Fibroblast of skin of back (primary cell): Measurements from ENCODE around the gene PHACTR4.
"Not testable (repeated sequence)": the region's sequence is repeated elsewhere in the genome, so short reads cannot be mapped to it uniquely, and the experiment has no call there.

ENCODE experiments used
- DNase-seq: peaks from one replicate; pipeline ENCODE4 v3.0.0-alpha.2; 2013

The PHACTR4 gene

GRCh38 chr1:28371010-28371377 lies 1.5 kb downstream of the PHACTR4 start:
- no peak for DNase-seq

- peak; percentile 34 for DNase-seq
These were observed 3.9 kb downstream of the PHACTR4 start for GRCh38 chr1:28373450-28373849.

GRCh38 chr1:28374297-28374696 lies 4.8 kb downstream of the PHACTR4 start:
- peak; percentile 79 for DNase-seq

- not testable (repeated sequence) for DNase-seq
These were observed 6.1 kb downstream of the PHACTR4 start for GRCh38 chr1:28375598-28375997.

- not testable (repeated sequence) for DNase-seq
These were observed 6.7 kb downstream of the PHACTR4 start for GRCh38 chr1:28376195-28376594.

GRCh38 chr1:28378906-28379305 lies 9.4 kb downstream of the PHACTR4 start:
- no peak for DNase-seq

- no peak for DNase-seq
These were observed 10.9 kb downstream of the PHACTR4 start for GRCh38 chr1:28380394-28380793.

- DNase-seq: not testable (repeated sequence)
These were observed 14.2 kb downstream of the PHACTR4 start for GRCh38 chr1:28383785-28384184.

GRCh38 chr1:28392027-28392652 lies 22.6 kb downstream of the PHACTR4 start:
- peak; percentile 80 for DNase-seq

- DNase-seq: no peak
These were observed 24.6 kb downstream of the PHACTR4 start for GRCh38 chr1:28394136-28394535.

- peak; percentile 41 for DNase-seq
These were observed 25.6 kb downstream of the PHACTR4 start for GRCh38 chr1:28395181-28395580.

- no peak for DNase-seq
These were observed 32.2 kb downstream of the PHACTR4 start for GRCh38 chr1:28401760-28402159.

- no peak for DNase-seq
These were observed 39.5 kb downstream of the PHACTR4 start for GRCh38 chr1:28409090-28409489.

GRCh38 chr1:28411656-28412055 lies 42.1 kb downstream of the PHACTR4 start:
- no peak for DNase-seq

GRCh38 chr1:28412731-28413130 lies 43.2 kb downstream of the PHACTR4 start:
- DNase-seq: no peak

- DNase-seq: peak; percentile 18
These were observed 47.1 kb downstream of the PHACTR4 start for GRCh38 chr1:28416509-28417194.

- peak; percentile 82 for DNase-seq
These were observed 47.9 kb downstream of the PHACTR4 start for GRCh38 chr1:28417441-28417922.

GRCh38 chr1:28417926-28418637 lies 48.5 kb downstream of the PHACTR4 start:
- no peak for DNase-seq

GRCh38 chr1:28421744-28422143 lies 52.2 kb downstream of the PHACTR4 start:
- peak; percentile 49 for DNase-seq

- DNase-seq: no peak
These were observed 57.3 kb downstream of the PHACTR4 start for GRCh38 chr1:28426831-28427230.

GRCh38 chr1:28428012-28428411 lies 58.5 kb downstream of the PHACTR4 start:
- DNase-seq: no peak

- DNase-seq: no peak
These were observed 59.5 kb downstream of the PHACTR4 start for GRCh38 chr1:28428990-28429520.

- DNase-seq: no peak
These were observed 66.8 kb downstream of the PHACTR4 start for GRCh38 chr1:28436211-28436769.
